Fibroblast of pulmonary artery (primary cell): ENCODE measurements around the gene EPHA2.

Experiments used
- DNase-seq: peaks from one replicate; pipeline ENCODE4 v3.0.0-alpha.2; 2010; ENCODE audit warnings: low read depth
- H3K4me3 ChIP-seq: replicated peaks from 2 replicates; pipeline ENCODE4 v1.5.1; 2011; ENCODE audit warnings: low read depth, mild to moderate bottlenecking, control low read depth, low read length, moderate library complexity
- CTCF ChIP-seq: IDR thresholded peaks from 2 replicates; pipeline ENCODE4 v1.5.1; 2011; ENCODE audit warnings: mild to moderate bottlenecking, control low read depth, low read length, inconsistent platforms; ENCODE audit errors: missing control alignments

The EPHA2 gene

DNA sequence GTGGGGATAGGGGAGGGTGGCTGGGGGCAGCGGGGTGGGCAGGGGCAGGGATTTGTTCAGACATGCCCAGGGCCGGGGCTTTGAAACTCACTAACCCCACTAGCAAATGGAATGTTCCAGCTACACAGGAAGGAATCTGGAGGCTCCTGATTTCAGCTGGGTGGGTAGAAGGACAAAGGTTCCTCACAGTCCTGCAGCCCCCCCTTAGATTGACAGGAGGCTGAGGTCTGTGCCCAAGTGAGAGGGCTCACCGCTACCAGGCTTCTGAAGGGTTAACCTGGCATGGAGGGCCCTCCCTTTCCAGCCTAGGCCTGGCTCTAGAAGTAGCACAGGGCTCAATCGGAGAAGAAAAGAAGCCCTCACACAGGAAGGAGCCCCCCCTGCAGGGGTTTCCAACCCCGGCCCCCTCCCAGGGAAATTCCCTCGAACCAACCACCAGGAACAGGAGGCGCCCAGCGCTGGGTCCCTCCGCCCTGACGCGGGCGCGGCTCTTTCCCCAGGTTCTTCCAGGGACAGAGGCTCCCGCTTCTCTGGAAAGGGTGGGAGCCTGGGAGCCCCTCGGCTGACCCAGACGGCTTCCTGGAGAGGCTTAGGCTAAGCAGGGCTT lies 3.3 kb downstream of the EPHA2 start:
- peak overlapping the region; percentile 83 for H3K4me3 ChIP-seq
- TF ChIP-seq CTCF = no peak
- DNase-seq = no peak

DNA sequence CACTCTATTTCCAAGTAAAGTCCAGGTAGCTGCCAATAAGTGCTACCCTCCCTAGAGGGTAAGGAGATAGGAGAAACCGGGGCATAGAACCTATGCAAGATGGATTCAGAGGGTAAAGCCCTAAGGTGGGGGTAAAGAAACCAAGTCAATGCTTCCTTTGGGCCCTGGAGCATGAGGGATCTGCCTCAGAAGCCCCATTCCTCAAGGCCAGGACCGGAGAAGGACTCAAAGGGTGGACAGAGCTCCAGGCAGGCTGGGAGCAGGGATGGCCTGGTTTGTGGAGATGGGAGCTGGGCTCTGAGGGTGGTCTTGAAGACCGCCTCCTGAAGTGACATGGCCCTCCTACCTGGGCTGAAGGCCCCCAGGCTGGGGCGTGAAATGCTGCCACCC lies 3.9 kb downstream of the EPHA2 start:
- no peak for DNase-seq
- H3K4me3 ChIP-seq = no peak overlapping the region
- no peak for TF ChIP-seq CTCF

GRCh38 chr1:16151196-16151994 lies 4.5 kb downstream of the EPHA2 start:
- TF ChIP-seq CTCF = no peak
- no peak overlapping the region for H3K4me3 ChIP-seq
- no peak for DNase-seq

GRCh38 chr1:16150508-16150907 lies 5.4 kb downstream of the EPHA2 start:
- TF ChIP-seq CTCF = no peak
- DNase-seq = no peak
- no peak overlapping the region for H3K4me3 ChIP-seq

DNA sequence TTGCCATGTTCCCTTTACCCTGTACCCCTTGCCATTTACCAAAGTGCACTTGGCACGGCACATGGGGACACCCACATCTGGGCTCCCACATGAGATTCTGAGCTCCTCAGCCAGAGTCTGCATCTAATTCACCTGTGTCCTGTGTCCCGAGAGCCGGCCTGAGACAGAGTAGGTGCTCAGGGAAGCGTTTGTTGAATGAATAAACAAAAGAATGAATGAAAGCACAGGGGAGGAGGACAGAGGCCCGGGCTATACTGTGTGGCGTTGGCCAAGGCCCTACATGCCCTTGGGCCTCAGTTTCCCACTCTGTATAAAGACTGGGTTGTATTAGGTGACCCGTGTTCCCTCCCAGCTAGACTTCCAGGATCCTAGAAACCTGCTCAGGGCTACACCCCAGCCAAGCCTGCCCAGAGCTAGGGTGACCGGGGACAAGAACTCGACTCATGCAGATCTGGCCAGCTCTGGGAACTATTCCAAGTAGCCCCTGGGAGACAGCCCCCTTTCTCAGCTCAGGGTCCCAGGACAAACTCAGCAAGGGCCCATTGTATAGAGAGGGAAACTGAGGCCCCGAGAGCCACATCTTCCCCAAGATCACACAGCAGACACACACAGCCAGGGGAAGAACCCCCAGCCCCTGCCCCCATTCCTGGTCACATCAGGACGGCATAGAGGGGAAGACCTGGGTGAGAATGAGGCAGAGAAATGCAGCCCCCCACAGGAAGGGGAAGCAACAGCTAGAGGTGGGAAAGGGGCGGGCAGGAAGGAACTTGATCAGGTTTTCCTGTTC lies 6.0 kb downstream of the EPHA2 start:
- no peak for TF ChIP-seq CTCF
- DNase-seq = no peak
- H3K4me3 ChIP-seq = no peak overlapping the region

GRCh38 chr1:16149146-16149545 lies 6.7 kb downstream of the EPHA2 start:
- TF ChIP-seq CTCF = no peak
- no peak overlapping the region for H3K4me3 ChIP-seq
- no peak for DNase-seq
